Amygdala (tissue), 56 donors: ENCODE measurements around the gene TBCE.
"Not testable (repeated sequence)": the region's sequence is repeated elsewhere in the genome, so short reads cannot be mapped to it uniquely, and the experiment has no call there.

Experiments used
- DNase-seq, 56 donors: peaks; one replicate each; lab custom pipeline; 2025; lab: John Stamatoyannopoulos, UW

Gene TBCE

GRCh38 chr1:235448616-235449015 is 81.4 kb downstream of the TBCE start:
- no peak for DNase-seq

- no peak for DNase-seq
Measured at GRCh38 chr1:235450433-235450832, 83.2 kb downstream of the TBCE start.

- no peak for DNase-seq
Measured at GRCh38 chr1:235450886-235451483, 83.8 kb downstream of the TBCE start.

- no peak for DNase-seq
Measured at GRCh38 chr1:235454021-235454420, 86.8 kb downstream of the TBCE start.

- no peak for DNase-seq
Measured at GRCh38 chr1:235455097-235455496, 87.9 kb downstream of the TBCE start.

GRCh38 chr1:235455823-235456222 is 88.6 kb downstream of the TBCE start:
- DNase-seq = no peak

- not testable (repeated sequence) for DNase-seq
Measured at GRCh38 chr1:235457856-235458255, 90.6 kb downstream of the TBCE start.

- no peak for DNase-seq
Measured at GRCh38 chr1:235460770-235461169, 93.5 kb downstream of the TBCE start.

GRCh38 chr1:235461954-235462353 is 94.7 kb downstream of the TBCE start:
- no peak for DNase-seq

GRCh38 chr1:235462832-235463231 is 95.6 kb downstream of the TBCE start:
- DNase-seq = not testable (repeated sequence)

GRCh38 chr1:235465066-235465465 is 97.8 kb downstream of the TBCE start:
- DNase-seq = no peak

GRCh38 chr1:235468004-235468403 is 100.8 kb downstream of the TBCE start:
- no peak for DNase-seq

- DNase-seq = no peak
Measured at GRCh38 chr1:235468970-235469369, 101.7 kb downstream of the TBCE start.

GRCh38 chr1:235469897-235470296 is 102.7 kb downstream of the TBCE start:
- DNase-seq = not testable (repeated sequence)

- DNase-seq = no peak
Measured at GRCh38 chr1:235470741-235471439, 103.7 kb downstream of the TBCE start.

GRCh38 chr1:235473806-235474205 is 106.6 kb downstream of the TBCE start:
- DNase-seq = no peak

GRCh38 chr1:235483090-235483489 is 115.9 kb downstream of the TBCE start:
- no peak for DNase-seq

- no peak for DNase-seq
Measured at GRCh38 chr1:235485558-235485957, 118.3 kb downstream of the TBCE start.

- DNase-seq = no peak
Measured at GRCh38 chr1:235486321-235486720, 119.1 kb downstream of the TBCE start.

GRCh38 chr1:235491644-235492043 is 124.4 kb downstream of the TBCE start:
- DNase-seq = no peak

- no peak for DNase-seq
Measured at GRCh38 chr1:235494531-235494930, 127.3 kb downstream of the TBCE start.

- no peak for DNase-seq
Measured at GRCh38 chr1:235495030-235495429, 127.8 kb downstream of the TBCE start.
